GM12878 (cell line): ENCODE results near the gene SLX4IP.

Experiments
- CHD1 ChIP-seq: IDR thresholded peaks from 2 replicates; pipeline ENCODE4 v1.6.1; 2012; ENCODE audit warnings: low read depth, low read length, improper control_type of control experiment
- ESRRA ChIP-seq: IDR thresholded peaks from 2 replicates; pipeline ENCODE4 v1.6.1; 2012; ENCODE audit warnings: mild to moderate bottlenecking, low read length, improper control_type of control experiment
- FOXK2 ChIP-seq: fragments of 450-650 bp; IDR thresholded peaks from 2 replicates; pipeline ENCODE4 v1.6.1; 2017; ENCODE audit warnings: mild to moderate bottlenecking, moderate library complexity
- IKZF1 ChIP-seq: fragments of 450-650 bp; conservative IDR thresholded peaks from 2 replicates; pipeline ENCODE4 v1.6.1; 2017; ENCODE audit warnings: antibody characterized with exemption, mild to moderate bottlenecking
- NFIC ChIP-seq: IDR thresholded peaks from 2 replicates; pipeline ENCODE4 v1.6.1; 2012; ENCODE audit warnings: low read depth, mild to moderate bottlenecking, inconsistent platforms, low read length, moderate library complexity
- SMAD5 ChIP-seq: IDR thresholded peaks from 2 replicates; pipeline ENCODE4 v1.6.1; 2016; ENCODE audit warnings: antibody characterized with exemption, low read depth
- TF ChIP-seq, protein P1 (sequence below): IDR thresholded peaks from 2 replicates; pipeline ENCODE4 v1.6.1; 2011; ENCODE audit warnings: low read depth, mild to moderate bottlenecking, low read length, moderate library complexity, borderline replicate concordance; ENCODE audit errors: extremely low read depth
- TF ChIP-seq, protein P2 (sequence below): fragments of 450-650 bp; IDR thresholded peaks from 2 replicates; pipeline ENCODE4 v1.6.1; 2017; ENCODE audit warnings: mild to moderate bottlenecking
- TF ChIP-seq, protein P3 (sequence below): IDR thresholded peaks from 2 replicates; pipeline ENCODE4 v1.6.1; 2011; ENCODE audit warnings: borderline replicate concordance, low read depth, mild to moderate bottlenecking, moderate library complexity, low read length; ENCODE audit not compliant: insufficient read depth, poor library complexity, severe bottlenecking
- TF ChIP-seq, protein P4 (sequence below): fragments of 450-650 bp; IDR thresholded peaks from 2 replicates; pipeline ENCODE4 v1.6.1; 2017; ENCODE audit warnings: antibody characterized with exemption, mild to moderate bottlenecking, moderate library complexity

DNA sequence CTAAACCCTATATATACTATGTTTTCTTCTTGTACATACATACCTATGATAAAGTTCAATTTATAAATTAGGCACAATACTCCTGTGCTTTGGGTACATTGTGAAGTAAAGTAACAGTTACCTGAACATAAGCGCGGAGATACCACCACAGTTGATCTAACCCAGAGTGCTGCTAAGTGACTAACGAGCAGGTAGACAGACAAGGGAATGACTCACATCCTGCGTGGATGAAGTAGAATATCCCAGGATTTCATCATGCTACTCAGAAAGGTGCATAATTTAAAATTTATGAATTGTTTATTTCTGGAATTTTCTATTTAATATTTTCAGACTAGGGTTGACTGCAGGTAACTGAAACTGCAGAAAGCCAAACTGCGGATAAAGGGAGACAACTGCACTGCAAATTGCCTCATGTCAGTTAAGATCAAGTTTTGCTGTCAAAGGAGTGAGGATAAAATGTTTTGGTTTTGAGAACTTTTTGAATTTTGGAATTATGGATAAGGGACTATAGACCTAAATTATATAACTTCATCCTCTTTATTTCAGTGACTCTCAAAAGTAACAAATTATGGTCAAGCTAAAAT, 15.5 kb upstream of the SLX4IP start:
- no peak for TF ChIP-seq CHD1
- no peak for TF ChIP-seq ESRRA
- TF ChIP-seq FOXK2: no peak
- TF ChIP-seq, protein P1, sequence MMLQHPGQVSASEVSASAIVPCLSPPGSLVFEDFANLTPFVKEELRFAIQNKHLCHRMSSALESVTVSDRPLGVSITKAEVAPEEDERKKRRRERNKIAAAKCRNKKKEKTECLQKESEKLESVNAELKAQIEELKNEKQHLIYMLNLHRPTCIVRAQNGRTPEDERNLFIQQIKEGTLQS: no peak
- TF ChIP-seq, protein P2, sequence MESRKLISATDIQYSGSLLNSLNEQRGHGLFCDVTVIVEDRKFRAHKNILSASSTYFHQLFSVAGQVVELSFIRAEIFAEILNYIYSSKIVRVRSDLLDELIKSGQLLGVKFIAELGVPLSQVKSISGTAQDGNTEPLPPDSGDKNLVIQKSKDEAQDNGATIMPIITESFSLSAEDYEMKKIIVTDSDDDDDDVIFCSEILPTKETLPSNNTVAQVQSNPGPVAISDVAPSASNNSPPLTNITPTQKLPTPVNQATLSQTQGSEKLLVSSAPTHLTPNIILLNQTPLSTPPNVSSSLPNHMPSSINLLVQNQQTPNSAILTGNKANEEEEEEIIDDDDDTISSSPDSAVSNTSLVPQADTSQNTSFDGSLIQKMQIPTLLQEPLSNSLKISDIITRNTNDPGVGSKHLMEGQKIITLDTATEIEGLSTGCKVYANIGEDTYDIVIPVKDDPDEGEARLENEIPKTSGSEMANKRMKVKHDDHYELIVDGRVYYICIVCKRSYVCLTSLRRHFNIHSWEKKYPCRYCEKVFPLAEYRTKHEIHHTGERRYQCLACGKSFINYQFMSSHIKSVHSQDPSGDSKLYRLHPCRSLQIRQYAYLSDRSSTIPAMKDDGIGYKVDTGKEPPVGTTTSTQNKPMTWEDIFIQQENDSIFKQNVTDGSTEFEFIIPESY: no peak
- no peak for TF ChIP-seq IKZF1
- TF ChIP-seq NFIC: no peak
- no peak for TF ChIP-seq SMAD5
- TF ChIP-seq, protein P3, sequence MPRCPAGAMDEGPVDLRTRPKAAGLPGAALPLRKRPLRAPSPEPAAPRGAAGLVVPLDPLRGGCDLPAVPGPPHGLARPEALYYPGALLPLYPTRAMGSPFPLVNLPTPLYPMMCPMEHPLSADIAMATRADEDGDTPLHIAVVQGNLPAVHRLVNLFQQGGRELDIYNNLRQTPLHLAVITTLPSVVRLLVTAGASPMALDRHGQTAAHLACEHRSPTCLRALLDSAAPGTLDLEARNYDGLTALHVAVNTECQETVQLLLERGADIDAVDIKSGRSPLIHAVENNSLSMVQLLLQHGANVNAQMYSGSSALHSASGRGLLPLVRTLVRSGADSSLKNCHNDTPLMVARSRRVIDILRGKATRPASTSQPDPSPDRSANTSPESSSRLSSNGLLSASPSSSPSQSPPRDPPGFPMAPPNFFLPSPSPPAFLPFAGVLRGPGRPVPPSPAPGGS: no peak
- TF ChIP-seq, protein P4, sequence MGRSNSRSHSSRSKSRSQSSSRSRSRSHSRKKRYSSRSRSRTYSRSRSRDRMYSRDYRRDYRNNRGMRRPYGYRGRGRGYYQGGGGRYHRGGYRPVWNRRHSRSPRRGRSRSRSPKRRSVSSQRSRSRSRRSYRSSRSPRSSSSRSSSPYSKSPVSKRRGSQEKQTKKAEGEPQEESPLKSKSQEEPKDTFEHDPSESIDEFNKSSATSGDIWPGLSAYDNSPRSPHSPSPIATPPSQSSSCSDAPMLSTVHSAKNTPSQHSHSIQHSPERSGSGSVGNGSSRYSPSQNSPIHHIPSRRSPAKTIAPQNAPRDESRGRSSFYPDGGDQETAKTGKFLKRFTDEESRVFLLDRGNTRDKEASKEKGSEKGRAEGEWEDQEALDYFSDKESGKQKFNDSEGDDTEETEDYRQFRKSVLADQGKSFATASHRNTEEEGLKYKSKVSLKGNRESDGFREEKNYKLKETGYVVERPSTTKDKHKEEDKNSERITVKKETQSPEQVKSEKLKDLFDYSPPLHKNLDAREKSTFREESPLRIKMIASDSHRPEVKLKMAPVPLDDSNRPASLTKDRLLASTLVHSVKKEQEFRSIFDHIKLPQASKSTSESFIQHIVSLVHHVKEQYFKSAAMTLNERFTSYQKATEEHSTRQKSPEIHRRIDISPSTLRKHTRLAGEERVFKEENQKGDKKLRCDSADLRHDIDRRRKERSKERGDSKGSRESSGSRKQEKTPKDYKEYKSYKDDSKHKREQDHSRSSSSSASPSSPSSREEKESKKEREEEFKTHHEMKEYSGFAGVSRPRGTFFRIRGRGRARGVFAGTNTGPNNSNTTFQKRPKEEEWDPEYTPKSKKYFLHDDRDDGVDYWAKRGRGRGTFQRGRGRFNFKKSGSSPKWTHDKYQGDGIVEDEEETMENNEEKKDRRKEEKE: no peak
